Right lobe of liver (tissue), 6 donors: ENCODE results near the gene GADD45G. TPM values are rescaled to one million over a fixed set of nuclear protein-coding genes. Genes with fewer than 3 reads are reported as not detected.

Experiments used
- ATAC-seq, 4 donors: fragments of 200-7000 bp; cut with Tn5 transposase; one replicate each; pipeline ENCODE4 v1.9.1; 2020; ENCODE audit warnings: mild to moderate bottlenecking in 4 of 4, moderate library complexity in 4 of 4
- DNase-seq, 3 donors: peaks; one replicate each; pipeline ENCODE4 v3.0.0-alpha.2; 2020
- H3K27ac ChIP-seq, 3 donors: fragments of 200-600 bp; one replicate each; pipeline ENCODE4 v1.8.0; 2022
- H3K27me3 ChIP-seq, 2 donors: fragments of 200-600 bp; one replicate each; pipeline ENCODE4 v1.8.0; 2022
- H3K36me3 ChIP-seq, 4 donors: fragments of 200-600 bp; sonication (generic) in 1 of 4; one replicate each; pipeline versions ENCODE4 v1.5.1 to v1.8.0; 2017 to 2022; ENCODE audit warnings: control low read depth in 1 of 4
- H3K4me1 ChIP-seq, 4 donors: fragments of 200-600 bp; sonication (generic) in 1 of 4; one replicate each; pipeline versions ENCODE4 v1.5.1 to v1.8.0; 2017 to 2022; ENCODE audit warnings: control low read depth in 1 of 4
- H3K4me3 ChIP-seq, 3 donors: fragments of 200-600 bp; one replicate each; pipeline ENCODE4 v1.8.0; 2022
- H3K9me3 ChIP-seq, 4 donors: fragments of 200-600 bp; sonication (generic) in 1 of 4; one replicate each; pipeline versions ENCODE4 v1.5.1 to v1.8.0; 2017 to 2022; ENCODE audit warnings: control low read depth in 1 of 4
- CTCF ChIP-seq, 4 donors: fragments of 200-600 bp in 3 of 4; fragments of 450-650 bp in 1 of 4; IDR thresholded peaks; one replicate each; pipeline versions ENCODE4 v1.5.1 to v1.8.0; 2016 to 2022; ENCODE audit warnings: antibody characterized with exemption in 4 of 4, mild to moderate bottlenecking in 2 of 4
- POLR2A ChIP-seq: fragments of 450-650 bp; IDR thresholded peaks from one replicate; pipeline ENCODE4 v1.6.1; 2017; ENCODE audit warnings: antibody characterized with exemption, mild to moderate bottlenecking
- WGBS: methylation state at CpG from one replicate; pipeline ENCODE4 v1.1.6; 2018; ENCODE audit warnings: low coverage, low lambda C conversion rate; ENCODE audit not compliant: insufficient coverage; ENCODE audit errors: missing lambda C conversion rate; 5-methylcytosine and 5-hydroxymethylcytosine counted together
- intact Hi-C, 2 donors: fragments of 100-400 bp; cut with DNase I; formaldehyde crosslinking; loops; one replicate each; pipeline versions ENCODE4 v1.11.2 to v1.14.1; 2022
- total RNA-seq, 6 experiments: library from RNA; depleted of rRNA in 2 of 6; stranded (reverse); fragments of >200 nt in 2 of 6; fragmentation: NEBNext Ultra II Directional in 3 of 6; extraction: Animal tissue kit (Norgen Biotek cat#: 25700) in 3 of 6; gene quantifications; one replicate each; pipeline versions ENCODE4 v1.1.0 to v1.2.4, GENCODE V29; 2016 to 2023
- donor health status: DM: no; HTN: yes; CAD: no.
- donor health status: DM: no; HTN: no; CAD: no.
- donor health status: DM: no; HTN: no; CAD: no.
- donor health status: DM: no; HTN: yes; CAD: no.
- donor health status: DM: no; HTN: yes; CAD: no.

Gene GADD45G
- total RNA-seq, 6 experiments from 2014 or later = 11.4 to 130 (median 30.9) TPM

DNA sequence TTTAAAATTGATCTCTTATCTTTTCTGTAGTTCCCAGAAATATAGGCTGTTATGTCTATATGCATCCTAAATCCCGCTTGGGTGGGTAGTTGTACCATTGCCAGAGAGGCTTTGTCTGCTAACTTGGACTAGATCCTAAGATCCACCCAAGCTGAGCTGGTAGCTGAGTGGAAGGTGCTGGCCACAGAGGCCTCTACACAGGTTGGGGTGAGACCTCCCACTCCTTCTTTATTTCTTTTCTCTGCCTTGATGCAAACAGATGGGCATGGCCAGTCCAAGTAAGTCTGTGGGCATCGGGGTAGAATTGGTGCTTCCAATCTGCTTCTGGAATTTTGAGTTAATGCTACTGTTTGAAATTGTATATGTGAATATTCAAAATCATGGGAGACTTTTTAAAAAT is 14.4 kb upstream of the GADD45G start:
- intact Hi-C loops = loop anchor here in 1 of 2 donors (10.0 kb wide), 1 partner anchor 334 kb away; no protein-coding TSS in a partner anchor
- DNase-seq (no peak), ATAC-seq (no peak)
- no peaks in the 10 kb centered on the region for H3K9me3 ChIP-seq
- no peak overlapping the region for H3K27ac ChIP-seq
- no peaks in the 10 kb centered on the region for H3K36me3 ChIP-seq
- H3K4me3 ChIP-seq = no peak overlapping the region
- no peak for TF ChIP-seq CTCF (IDR thresholded peaks at IDR 0.05)
- no peak for TF ChIP-seq POLR2A
- peaks cover 0 to 6% (median 0%) of the 10 kb centered on the region in 4 donors for H3K4me1 ChIP-seq
- WGBS = 70% methylated on average over 2 of the region's 2 CpGs
- H3K27me3 ChIP-seq = no peaks in the 10 kb centered on the region

- H3K27me3 ChIP-seq = no peaks in the 10 kb centered on the region
- no peak overlapping the region for H3K27ac ChIP-seq
- WGBS = 74% methylated on average over 8 of the region's 15 CpGs
- H3K4me3 ChIP-seq = no peak overlapping the region
- H3K9me3 ChIP-seq = no peaks in the 10 kb centered on the region
- no peak for ATAC-seq
- H3K36me3 ChIP-seq = no peaks in the 10 kb centered on the region
- TF ChIP-seq CTCF (IDR thresholded peaks at IDR 0.05) (no peak), POLR2A (no peak)
- DNase-seq = no peak
- intact Hi-C loops = loop anchor here in 1 of 2 donors (10.0 kb wide), 1 partner anchor 333 kb away; no protein-coding TSS in a partner anchor
- H3K4me1 ChIP-seq = peaks cover 0 to 8% (median 0%) of the 10 kb centered on the region in 4 donors
Measured at GRCh38 chr9:89591274-89592212, 13.3 kb upstream of the GADD45G start.

- DNase-seq = no peak
- TF ChIP-seq POLR2A (no peak), CTCF (IDR thresholded peaks at IDR 0.05) (no peak)
- no peak for ATAC-seq
- H3K9me3 ChIP-seq = no peaks in the 10 kb centered on the region
- no peak overlapping the region for H3K4me3 ChIP-seq
- intact Hi-C loops = loop anchor here in 1 of 2 donors (10.0 kb wide), 1 partner anchor 332 kb away; no protein-coding TSS in a partner anchor
- no peak overlapping the region for H3K27ac ChIP-seq
- no peaks in the 10 kb centered on the region for H3K36me3 ChIP-seq
- H3K27me3 ChIP-seq = no peaks in the 10 kb centered on the region
- peaks cover 0 to 8% (median 0%) of the 10 kb centered on the region in 4 donors for H3K4me1 ChIP-seq
- WGBS = 94% methylated on average over 6 of the region's 12 CpGs
Measured at GRCh38 chr9:89592213-89592815, 12.5 kb upstream of the GADD45G start.

DNA sequence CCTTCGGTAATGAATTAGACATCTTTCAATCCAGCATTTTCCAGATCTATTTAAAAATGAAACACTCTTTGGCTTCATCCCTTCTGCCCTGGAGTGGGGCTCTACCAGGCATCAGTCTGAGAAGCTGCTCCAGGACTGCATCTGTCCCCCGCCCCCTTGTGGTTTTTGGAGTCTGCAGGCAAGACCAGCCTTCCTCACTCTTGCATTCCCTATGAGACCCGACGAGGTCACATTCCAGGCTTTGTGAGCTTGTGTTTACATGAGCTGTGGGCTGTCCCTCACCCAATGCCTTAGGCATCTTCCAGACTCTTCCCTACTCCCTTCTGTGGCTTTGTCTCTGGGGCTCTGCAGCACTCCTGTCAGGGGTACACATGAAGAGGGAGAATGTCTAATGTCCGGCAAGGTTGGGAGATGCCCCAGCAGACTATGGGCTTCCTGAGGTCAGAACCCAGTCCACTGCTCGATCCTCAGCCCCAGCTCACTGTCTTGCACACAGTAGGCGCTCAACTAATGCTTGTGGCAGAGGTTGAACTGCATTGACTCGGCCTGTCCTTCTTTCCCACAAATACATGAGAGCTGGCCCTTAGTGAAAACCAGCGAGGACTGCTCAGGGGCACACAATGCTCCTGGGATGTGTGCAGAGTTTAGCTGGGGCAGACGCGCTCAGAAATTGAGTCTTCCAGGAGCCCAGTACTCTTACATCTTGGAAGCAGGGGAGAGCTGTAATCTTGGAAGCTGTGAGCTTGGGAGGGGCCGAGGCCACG is 11.7 kb upstream of the GADD45G start:
- intact Hi-C loops = loop anchor here in 1 of 2 donors (10.0 kb wide), 1 partner anchor 332 kb away; no protein-coding TSS in a partner anchor
- H3K27me3 ChIP-seq = no peaks in the 10 kb centered on the region
- TF ChIP-seq CTCF (IDR thresholded peaks at IDR 0.05) = no peak
- TF ChIP-seq POLR2A = no peak
- WGBS = 40% methylated on average over 9 of the region's 13 CpGs
- DNase-seq = no peak
- peaks cover 0 to 8% (median 0%) of the 10 kb centered on the region in 4 donors for H3K4me1 ChIP-seq
- no peak for ATAC-seq
- H3K27ac ChIP-seq = no peak overlapping the region
- H3K36me3 ChIP-seq = no peaks in the 10 kb centered on the region
- H3K9me3 ChIP-seq = no peaks in the 10 kb centered on the region
- H3K4me3 ChIP-seq = no peak overlapping the region
